Inferior parietal cortex (tissue), 1 donor: ENCODE data around the gene GIMAP5.

ENCODE experiments used
- DNase-seq: peaks from one replicate; pipeline ENCODE4 v3.0.0-alpha.2; 2016; ENCODE audit errors: extremely low spot score

The GIMAP5 gene

DNA sequence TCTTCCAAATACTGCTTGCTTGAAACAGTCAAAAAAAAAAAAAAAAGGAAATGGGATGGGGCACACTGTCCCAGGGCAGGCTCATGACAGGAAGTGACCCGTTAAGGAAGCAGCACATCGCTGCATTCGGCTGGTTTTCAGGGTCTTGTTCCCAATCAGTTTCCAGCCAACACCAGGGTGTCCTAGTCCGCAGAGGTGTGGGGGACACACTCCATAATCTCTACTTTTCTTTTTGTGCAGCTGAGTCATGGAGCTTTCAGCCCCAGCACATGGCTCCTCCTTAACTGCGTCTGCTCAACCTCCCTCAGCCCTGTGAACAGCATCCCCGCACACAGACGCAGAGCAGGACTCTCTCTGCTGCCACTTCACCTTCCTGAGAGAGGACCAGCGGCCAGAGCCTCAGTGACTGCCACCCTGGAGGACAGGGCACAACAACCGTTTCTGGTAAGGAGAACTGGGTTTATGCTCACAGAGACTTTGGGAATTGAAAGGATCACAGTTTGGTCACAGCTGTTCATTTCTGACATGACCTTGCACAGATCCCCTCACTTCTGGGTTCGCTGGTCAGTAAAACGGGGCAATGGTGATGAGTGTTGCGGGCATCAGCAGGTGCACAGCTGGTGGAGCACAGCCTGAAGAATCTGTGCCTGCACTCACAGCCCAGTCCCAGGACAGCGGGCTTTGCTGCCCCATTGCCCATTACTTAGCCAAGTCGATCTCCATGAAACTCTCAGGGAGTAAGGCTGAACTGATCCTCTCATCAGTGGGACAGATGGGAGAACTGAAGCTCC is at the start of gene GIMAP5:
TSS of gene GIMAP5 (plus strand) at position 154 of the 791 bp plus-strand sequence. CDS start 3,467 bp downstream, outside the sequence.
- no peak for DNase-seq

DNA sequence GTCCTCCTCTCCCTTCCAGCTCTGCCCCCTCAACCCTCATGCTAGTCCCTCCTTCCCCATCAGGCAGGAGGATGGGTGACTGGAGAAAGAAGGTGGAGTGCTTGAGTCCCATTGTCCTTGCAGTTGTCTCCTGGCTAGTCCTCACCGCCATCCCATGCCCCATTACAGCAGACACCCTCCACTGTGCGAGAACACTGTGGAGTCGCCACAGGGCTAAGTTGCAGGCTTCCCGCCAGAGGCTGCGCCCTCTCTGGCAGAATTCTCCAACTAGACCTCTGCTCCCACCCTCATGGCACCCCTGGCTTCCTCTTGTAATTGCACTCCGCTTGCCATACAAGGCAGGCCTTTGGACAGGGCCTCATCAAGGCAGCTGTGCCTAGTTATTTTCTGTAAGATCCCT is 48.6 kb upstream of the GIMAP5 start:
- DNase-seq, result no peak

DNA sequence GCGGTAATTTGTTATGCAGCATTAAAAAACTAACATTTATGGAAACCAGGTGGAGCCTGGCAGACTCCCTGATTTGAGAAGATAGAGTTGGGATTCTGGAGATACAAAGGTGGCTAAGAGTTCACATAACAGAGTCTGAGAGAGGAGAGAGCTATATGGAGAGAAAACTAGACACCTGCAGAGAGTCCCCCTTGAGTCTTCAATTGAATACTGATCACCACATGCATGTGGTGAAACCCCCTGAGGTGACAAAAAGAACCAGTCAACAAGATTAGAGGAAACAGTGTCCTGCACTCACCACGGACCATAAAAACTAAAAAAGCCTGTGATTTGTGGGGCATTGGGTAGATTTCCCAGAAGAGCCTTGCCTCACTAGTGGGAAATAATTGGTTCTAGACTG is 41.6 kb upstream of the GIMAP5 start:
- DNase-seq, result no peak

DNA sequence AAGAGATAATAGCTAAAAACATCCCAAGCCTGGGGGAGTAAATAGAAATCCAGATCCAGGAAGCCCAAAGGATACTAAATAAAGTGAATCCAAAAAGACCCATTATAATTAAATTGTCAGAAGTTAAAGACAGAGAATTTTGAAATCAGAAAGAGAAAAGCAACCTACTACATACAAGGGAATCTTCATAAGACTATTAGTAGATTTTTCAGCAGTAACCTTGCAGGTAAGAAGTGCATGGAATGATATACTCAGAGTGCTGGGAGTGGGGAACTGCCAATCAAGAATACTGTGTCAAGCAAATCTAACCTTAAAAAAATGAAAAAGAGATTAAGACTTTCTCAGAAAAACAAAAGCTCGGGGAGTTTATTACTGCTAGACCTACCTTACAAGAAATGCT is 34.0 kb upstream of the GIMAP5 start:
- no peak for DNase-seq

DNA sequence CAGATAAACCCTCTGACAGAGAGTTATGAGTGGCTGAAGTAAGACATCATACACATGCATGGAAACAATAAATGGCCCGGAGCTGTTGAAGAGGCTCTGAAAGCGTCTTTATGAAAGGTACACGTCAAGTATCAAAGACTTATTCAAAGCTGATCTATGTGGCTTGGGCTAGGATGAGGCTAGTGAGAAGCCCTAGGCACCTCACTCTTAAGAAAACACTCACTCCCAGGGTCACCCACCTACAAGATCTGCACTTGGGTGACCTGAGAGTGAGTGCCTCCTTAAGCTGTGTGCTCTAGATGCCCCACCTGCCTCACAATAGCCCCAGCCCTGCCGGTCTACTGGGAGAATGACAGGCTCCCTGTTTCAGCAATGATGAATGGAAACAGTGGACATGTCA is 21.9 kb upstream of the GIMAP5 start:
- no peak for DNase-seq

DNA sequence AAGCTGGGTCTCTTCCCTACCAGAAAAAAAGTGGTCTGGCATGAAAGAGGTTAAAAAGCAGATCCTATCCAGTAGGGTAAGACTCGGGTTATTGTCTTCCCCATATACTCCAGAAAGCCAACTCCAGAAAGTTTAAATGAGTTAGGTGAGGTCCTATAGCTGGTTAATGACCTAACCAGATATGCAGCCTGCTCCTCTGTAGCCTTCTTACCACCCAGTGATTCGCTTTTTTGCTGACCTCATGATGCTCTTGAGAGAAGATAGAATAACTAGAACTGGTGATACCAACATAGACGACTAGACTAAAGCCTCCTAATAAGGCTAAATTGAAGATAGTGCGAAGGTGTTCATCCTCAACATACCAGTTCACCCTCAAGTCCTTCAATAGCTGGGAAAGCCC is 21.5 kb upstream of the GIMAP5 start:
- no peak for DNase-seq

DNA sequence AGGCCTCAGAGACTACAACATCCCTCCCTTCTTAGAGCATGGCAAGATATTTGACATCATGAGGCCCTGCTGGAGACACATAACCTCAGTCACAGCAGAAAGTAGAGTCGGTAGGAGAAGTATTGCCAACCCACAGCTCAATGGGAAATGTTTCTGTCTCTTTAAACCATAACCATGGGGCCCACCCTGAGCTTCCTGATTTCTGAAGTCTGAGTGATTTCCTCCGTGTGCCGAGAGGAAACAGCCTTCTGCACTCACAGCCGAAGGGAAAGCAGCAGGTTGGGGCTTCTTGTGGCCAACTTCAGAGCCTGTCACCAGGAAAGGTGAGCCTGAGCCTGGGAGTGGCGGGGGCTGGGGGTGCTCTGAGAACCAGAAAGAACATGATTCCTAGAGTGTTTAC is 20.9 kb upstream of the GIMAP5 start, which contains the start of gene GIMAP1:
TSS of gene GIMAP1 (plus strand) at position 246 of the 400 bp plus-strand sequence. CDS start 2,435 bp downstream, outside the sequence.
- DNase-seq, result no peak

DNA sequence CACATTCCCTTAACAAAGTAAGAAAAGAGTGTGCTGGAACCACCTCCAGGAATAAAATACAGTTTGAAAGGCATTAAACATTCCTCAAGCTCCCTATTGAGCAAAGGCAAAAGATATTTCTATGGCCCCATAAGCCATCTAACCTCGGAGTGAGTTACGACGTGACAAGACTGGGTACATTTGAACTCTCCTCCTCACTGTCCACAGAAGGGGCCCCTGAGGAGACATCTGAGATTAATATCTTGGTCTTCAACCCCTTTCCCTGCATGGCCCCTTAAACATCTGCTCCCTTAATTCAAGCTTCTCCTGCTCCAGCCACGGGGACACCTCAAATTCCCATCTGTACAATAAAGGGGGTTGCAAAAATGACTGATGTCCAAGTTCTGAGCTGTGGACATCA is 20.3 kb upstream of the GIMAP5 start:
- no peak for DNase-seq

DNA sequence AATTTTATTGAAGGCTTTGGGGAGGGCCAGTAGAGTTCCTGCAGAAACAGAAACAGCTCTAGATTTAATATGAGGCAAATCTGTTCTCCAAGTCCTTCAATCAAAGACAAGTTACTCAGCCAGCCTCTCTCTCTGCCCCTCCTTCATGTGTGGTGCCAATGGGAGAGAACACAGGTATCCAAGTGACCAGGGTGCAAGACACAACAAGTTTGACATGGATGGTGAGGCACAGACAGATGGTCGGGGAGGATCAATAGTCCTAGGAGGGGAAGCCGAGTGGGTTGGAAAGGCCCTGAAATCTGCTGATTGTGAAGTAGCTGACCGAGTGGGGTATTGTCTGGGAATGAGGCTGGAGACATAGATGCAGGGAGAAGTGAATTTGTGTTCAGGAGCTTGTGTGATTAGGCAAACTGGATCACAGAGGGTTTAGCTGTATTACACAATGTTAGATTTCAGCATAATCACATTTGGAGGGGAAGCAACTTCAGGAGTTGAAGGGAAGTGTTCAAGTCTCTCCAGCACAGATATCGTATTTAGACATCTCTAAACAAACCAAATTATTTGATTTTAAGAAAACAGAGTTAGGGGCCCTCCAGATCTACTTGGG is 19.3 kb upstream of the GIMAP5 start:
- DNase-seq, result no peak

DNA sequence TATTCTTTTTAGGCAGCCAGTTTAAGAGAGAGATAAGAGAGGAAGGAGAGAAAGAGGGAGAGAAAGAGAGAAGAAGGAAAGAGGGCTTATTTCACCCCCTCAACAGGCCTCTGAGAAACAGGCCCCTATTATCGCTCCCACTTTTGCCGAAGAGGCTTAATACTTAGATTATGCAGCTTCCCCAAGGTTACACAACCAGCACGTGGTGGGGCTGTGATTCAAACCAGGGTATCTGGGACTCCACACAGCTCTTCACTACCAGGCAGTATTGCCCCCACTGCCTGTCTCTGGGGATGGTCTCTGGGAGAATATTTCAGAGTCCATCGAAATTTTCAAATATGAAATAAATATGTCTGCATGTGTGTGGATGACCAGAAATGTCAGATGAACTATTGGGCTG is 17.8 kb upstream of the GIMAP5 start:
- DNase-seq, result no peak

DNA sequence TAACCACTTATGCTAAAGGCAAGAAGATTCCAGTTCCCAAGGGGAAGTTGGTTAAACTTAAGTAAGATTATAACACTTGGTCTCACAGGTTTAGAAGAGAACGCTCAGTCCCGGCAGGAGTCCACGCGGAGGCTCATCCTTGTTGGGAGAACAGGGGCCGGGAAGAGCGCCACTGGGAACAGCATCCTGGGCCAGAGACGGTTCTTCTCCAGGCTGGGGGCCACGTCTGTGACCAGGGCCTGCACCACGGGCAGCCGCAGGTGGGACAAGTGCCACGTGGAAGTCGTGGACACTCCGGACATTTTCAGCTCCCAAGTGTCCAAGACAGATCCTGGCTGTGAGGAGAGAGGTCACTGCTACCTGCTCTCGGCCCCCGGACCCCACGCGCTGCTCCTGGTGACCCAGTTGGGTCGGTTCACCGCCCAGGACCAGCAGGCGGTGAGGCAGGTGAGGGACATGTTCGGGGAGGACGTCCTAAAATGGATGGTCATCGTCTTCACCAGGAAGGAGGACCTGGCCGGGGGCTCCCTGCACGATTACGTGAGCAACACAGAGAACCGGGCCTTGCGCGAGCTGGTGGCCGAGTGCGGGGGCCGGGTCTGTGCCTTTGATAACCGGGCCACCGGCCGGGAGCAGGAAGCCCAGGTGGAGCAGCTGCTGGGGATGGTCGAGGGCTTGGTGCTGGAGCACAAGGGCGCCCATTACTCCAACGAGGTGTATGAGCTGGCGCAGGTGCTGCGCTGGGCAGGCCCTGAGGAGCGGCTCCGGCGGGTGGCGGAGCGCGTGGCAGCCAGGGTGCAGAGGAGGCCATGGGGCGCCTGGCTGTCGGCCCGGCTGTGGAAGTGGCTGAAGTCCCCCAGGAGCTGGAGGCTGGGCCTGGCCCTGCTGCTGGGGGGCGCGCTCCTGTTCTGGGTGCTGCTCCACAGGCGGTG is 17.0 kb upstream of the GIMAP5 start:
- no peak for DNase-seq

DNA sequence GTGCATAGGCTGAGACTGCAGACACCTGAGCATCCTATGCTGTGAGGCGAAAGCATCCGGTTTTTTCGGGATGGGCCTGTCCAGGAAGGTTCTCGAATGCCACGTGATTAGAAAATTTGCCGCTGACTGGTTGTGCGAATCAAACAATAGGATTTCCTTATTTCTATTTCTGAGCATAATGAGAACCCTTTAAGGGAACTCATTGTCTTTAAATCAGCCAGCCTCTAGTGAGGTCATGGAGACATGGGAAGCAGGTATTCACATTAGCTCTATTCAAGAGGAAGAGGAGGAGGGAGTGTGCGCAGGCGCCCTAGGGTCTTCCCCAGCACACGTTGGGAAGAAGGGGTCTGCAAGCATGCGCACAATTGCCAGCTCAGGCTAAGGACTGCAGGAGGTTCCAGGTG is 15.2 kb upstream of the GIMAP5 start:
- DNase-seq, result no peak

DNA sequence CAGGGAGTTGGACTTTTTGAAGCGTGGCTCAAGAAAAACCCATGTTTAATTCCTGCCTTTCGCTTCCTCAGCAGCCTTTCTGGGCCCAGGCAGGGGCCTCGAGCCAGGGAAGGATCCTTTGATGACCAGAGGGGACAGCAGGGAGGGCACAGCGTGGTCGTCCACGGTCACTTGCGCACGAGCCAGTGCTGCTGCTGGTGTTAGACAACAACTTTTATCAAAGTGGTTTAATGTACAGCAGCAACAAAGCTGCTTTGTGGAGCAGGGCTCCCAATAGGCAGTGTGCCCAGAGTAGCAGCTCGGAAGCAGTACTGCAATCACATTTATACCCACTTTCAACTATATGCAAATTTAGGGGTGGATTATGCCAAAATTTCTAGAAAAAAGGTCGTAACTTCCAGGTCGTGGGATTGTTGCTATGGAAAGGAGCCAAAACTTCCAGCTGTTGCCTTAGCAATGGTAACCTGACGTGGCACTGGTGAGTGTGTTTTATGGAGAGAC is 14.7 kb upstream of the GIMAP5 start:
- DNase-seq, result no peak

DNA sequence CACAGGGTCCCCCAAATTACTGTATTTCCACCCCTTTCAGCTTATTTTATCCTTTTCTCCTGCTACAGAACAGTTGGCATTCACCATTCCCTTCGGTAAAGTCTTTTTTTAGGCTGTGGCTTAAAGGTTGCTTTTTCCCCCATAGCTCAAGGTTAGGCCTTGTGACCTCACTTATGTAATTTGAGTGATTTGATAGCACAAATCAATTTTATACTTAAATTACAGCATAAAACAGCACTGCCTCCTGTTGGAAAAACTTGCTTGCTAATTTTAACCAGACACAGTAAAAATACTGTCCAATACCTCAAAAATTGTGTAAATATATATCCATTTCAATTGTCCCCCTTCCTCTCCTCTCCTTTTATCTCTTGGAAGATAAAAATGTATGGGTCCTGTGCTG is 13.8 kb upstream of the GIMAP5 start:
- no peak for DNase-seq

DNA sequence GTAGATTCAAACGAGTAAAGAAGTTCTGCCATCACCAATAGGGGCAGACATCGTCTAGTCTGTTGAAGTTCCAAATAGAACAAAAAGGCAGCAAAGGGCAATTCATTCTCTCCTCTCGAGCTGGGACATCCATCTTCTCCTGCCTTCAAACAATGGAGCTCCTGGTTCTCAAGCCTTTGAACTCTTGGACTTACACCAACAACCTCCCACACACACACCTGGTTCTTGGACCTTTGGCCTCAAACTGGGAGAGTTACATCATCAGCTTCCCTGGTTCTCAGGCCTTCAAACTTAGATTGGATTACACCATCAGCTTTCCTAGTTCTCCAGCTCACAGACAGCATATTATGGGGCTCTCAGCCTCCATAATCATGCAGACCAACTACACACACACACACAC is 9.8 kb upstream of the GIMAP5 start:
- no peak for DNase-seq

DNA sequence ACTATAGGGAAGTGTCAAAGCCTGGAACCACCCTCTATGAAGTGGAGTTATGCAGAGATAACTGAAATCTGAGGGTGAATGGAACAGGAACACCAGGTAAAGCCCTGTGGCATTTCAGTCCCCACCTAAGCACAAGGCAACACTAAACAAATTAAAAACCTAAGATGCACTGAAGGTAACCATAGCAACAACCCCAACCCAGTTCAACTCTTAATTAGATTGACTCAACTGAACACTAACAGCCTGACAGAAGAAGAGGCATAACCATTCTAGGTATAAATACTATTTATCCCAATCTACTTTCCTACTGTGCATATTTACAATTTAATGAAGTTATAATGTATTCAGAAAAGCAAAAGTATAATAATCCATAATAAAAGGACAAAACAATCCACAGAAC is 9.2 kb upstream of the GIMAP5 start:
- DNase-seq, result no peak

DNA sequence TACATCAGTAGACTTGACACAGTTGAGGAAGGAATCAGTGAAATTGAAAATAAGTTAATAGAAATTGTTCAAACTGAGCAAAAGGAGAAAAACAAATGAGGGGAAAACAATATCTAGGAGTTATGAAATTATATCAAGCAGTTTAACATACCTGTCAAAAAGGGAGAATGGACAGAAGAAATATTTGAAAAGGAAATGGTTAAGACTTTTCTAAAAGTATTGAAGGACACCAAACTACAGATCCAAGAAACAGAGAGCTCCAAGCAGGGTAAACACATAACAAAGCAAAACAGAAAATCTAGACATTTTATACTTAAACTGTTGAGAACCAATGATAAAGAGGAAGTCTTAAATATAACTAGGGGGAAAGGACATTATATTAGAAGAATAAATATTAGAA is 8.6 kb upstream of the GIMAP5 start:
- no peak for DNase-seq

DNA sequence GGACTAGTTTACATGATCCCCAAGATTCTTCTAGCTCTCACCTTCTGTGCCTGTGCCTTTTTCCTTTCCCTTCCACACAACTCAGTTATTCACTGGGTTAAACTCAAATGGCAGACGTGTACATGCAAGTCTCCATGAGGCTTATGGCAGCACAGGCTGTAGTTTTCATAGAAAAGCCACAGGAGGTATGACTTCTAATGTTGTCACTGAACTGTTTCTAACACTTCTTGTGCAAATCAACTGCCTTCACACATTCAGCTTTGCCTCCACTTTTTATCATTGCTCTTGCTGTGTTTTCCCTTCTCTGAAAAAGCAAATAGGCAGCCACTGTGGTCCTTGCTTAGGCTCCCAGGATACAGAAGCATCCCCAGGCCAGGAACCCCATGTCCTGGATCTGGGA is 5.3 kb upstream of the GIMAP5 start:
- no peak for DNase-seq

DNA sequence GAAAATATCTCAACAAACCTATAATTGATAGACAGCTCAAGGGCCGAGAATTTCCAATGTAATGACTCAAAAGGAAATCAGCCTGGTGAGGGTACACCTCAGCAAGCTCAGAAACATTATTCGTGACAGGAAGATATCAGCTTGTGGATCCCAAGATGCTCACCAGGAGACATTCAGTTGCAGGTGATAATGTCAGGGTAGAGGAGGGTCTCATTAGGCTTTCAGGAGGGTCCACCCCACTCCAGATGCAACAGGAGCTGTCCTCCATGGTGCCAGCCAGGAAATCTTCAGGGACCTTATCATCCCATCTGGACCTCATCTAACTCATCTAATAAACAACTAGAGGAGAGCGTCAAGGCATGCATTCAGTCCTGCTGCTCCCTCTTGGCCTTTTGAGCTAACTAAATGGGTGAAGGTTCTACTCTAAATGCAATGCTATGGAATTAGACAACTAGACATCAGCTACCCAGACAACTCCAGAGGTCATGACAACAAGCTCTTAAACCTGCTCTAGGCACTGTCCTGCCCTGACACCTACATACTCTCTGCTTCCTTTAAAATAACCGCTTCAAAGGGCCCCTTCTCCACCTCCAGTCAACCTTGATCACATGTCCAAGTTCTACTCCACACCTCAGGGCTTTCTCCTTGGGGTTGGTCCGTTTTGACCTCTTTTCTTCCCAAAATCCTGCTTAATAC is 4.3 kb upstream of the GIMAP5 start:
- no peak for DNase-seq

DNA sequence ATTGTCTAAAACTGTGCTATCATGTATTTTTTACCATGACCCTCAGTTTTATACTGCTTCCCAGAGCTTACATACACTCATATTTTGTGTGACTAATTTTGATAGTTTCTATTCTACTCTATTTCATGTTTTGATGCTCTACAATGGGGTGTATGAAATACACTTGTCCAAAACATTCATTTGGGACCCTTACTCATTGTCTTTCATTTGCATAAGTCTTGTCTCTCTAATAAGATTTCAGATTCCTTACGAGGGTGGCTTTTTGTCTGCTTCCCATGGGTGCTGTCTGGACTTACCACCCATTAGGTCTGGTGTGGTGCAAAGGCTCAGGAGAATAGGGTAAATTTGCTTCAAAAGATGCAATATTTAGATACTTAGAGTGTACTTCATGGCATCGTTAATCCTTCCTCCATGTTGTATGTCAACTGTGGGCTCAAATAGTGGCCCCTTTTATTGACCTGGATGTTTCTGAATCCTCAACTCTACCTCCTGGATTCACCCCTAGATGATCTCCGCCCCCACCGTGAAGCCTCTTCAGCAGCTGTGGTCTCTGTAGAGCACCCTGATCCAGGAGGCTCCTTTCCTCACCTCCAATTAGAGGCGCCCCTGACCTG is 3.6 kb upstream of the GIMAP5 start:
- no peak for DNase-seq

DNA sequence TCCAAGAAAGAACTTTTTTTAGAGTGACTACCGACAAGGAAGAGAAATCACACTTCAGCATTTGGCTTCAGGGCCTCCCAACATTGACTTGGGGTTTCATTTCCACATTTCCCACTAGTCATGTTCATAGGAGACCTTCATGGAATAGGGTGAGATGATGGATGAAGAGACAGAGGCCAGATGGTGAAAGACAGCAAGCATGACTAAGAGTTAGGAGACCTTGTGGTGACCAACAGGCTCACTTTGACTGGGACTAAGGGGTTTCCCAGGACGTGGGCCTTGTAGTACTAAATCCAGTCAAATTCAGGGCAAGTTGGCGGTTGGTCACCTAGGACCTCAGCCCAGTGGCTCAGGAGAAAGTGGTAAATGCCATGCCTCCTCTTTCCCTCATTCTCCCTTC is 3.0 kb upstream of the GIMAP5 start:
- DNase-seq, result no peak
